Embryonic facial prominence (tissue), 1 donor: ENCODE measurements around the gene FTSJ1.

Source experiments
- DNase-seq: peaks from one replicate; pipeline ENCODE4 v3.0.0-alpha.2; 2016; ENCODE audit errors: extremely low spot score

FTSJ1 gene

GRCh38 chrX:48470110-48470832, 5.7 kb upstream of the FTSJ1 start, which contains the start of gene SLC38A5:
SLC38A5 (minus strand) TSS chrX:48470260; CDS start chrX:48467924, 2,336 bp downstream.
- DNase-seq: no peak

DNA sequence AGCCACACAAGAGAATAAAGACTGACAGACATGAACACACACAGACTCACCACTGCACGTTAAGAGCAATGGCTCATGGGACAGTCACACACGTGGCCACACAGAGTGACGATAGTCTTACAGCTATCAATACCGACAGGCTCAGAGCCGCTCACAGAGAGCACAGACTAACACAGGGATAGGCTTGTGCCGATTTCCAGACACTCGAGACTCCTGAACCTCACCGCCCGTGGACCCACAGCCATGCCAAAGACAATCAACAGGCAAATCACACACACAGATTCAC, 5.2 kb upstream of the FTSJ1 start:
- DNase-seq: no peak

DNA sequence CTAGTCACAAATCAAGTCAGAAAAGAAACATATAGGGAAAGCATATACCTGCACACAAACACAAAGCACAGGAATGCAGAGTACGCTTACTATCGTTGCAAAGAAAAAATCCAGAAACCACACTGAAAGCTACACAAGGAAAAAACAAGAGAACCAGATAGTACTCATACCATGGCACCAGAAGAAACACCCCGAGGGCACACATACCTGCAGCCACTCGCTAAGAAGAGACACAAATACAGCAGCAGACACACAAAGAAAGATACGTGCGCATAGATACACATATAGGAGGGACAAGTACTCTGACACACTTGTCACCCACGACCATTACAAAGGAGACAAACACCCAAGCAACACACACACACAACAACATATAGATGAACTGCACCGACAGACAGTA, 4.5 kb upstream of the FTSJ1 start:
- no peak for DNase-seq

- DNase-seq: no peak
Observed at GRCh38 chrX:48472225-48472624, 3.8 kb upstream of the FTSJ1 start.

GRCh38 chrX:48472851-48473703, 2.9 kb upstream of the FTSJ1 start:
- no peak for DNase-seq

- no peak for DNase-seq
Observed at GRCh38 chrX:48473704-48473990, 2.4 kb upstream of the FTSJ1 start.

- DNase-seq: no peak
Observed at GRCh38 chrX:48474127-48474526, 1.9 kb upstream of the FTSJ1 start.

DNA sequence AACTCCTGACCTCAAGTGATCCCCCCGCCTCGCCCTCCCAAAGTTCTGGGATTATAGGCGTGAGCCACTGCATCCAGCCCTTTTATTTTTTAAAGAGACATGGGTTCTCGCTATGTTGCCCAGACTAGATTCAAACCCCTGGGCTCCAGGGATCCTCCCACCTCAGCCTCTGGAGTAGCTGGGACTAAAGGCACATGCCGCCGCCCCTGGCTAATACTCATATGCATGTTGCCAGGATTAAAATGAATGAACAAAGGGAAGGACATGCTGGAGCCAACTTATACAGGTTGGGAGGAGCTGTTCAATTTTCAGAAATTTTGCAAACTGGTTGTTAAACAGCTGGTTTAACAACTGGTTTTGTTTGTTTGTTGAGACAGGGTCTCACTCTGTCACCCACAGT, 1.4 kb upstream of the FTSJ1 start:
- DNase-seq: no peak

DNA sequence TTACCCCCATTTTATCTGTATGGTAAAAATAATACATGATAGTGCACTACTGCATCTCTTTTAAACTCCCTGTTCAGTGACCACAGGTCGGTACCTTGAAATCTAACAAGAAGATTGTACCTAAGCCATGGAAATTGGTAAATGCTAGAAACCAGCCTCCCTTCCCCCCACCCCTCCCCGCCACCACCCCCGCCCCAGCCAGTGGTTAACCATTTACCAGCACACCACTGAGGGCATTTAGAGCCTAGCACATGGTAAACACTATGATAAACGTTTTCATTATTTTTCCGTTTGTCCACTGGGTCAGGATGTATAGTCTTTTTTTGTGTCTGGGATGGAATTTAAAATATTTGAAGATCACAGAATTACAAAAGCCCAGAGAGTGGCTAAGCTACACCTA, 703 bp upstream of the FTSJ1 start:
- no peak for DNase-seq

DNA sequence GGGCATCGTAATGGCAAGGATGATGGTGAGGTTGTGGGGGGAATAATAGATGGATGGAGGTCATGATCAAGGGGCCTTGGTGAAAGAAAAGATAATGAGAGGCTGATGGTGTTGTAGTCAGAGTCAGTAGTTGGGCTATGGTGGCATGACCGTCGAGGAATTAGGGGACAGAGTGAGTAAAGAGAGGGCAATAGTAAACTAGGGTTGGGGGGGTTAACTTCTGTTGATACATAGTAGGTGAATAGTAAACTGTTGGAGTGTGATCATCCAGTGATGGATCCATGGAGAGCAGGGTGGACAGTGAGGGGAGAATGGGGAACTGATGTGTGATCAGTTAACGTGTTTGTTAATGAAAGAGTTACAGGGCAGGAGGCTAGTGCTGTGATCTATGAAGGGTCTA, 920 bp downstream of the FTSJ1 start:
- DNase-seq: no peak

- DNase-seq: no peak
Observed at GRCh38 chrX:48477960-48478755, 2.2 kb downstream of the FTSJ1 start.

DNA sequence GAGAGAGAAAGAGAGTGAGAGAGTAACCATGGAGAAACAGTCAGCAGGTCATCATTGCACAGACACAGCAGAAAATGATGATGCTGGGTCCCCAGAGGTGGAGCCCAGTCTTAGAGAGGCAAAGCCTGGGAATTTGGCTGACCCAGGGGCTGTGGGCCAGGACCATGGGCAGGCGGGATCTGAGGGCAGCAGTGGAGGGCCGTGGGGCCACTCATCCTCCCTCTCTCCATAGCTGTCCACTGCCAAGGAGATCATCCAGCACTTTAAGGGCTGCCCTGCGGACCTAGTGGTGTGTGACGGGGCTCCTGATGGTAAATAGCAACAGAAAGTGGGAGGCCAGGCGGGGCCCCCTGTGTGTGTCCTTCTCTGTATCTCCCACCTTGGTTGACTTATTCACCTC, 2.8 kb downstream of the FTSJ1 start:
- DNase-seq: no peak

GRCh38 chrX:48480142-48480541, 4.1 kb downstream of the FTSJ1 start:
- no peak for DNase-seq

DNA sequence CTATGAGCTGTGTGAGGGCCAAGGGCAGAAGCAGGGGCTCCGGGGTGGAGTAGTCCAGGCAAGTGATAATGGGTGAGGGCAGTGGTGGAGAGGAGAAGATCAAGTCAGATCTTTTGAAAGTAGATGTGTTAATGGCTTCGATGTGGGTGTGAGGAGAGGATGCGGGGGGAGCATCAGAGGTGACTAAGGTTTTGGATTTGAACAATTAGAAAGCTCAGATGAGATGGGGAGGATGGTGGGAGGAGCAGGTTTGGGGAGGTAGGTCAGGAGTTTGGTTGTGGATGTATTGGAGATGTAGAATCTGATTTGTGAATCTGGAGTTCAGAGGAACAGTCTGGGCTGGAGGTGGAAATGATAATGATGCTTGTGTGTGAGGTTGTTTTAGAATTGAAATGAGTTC, 4.6 kb downstream of the FTSJ1 start:
- no peak for DNase-seq

DNA sequence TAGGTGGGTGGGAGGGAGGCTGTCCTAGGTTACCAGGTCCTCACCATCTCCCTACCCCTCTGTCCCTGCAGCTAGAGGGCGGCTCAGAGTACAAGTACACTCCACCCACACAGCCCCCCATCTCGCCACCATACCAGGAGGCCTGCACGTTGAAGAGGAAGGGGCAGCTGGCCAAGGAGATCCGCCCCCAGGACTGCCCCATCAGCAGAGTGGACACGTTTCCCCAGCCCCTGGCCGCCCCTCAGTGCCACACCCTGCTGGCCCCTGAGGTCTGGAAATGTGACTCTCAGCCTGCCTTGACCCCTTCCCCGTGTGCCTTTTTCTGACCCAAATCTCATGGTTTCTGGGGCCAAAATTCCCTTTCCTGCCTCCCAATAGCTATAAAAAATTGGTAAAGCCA, 6.5 kb downstream of the FTSJ1 start:
- no peak for DNase-seq

DNA sequence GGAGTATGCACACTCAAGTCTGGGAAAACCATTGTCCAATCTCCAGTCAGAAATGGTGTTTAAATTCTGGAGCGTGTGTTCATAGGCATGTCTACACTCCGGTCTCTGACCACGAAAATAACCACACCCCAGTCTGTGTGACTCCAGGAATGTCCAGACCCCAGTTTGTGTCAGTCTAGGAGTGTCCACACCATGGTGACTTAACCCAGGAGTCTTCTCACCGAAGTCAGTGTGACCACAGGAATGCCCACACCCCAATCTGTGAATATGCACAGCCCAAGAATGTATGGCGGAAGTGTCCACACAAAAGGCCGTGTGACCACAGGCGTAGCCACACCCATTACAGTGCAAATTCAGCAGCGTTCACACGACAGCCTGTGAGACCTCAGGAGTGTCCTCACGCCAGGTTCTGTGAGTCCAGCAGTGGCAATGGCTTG, 11.4 kb downstream of the FTSJ1 start:
- DNase-seq: no peak

GRCh38 chrX:48488034-48488433, 12.0 kb downstream of the FTSJ1 start:
- DNase-seq: no peak

GRCh38 chrX:48489296-48489695, 13.3 kb downstream of the FTSJ1 start:
- no peak for DNase-seq

DNA sequence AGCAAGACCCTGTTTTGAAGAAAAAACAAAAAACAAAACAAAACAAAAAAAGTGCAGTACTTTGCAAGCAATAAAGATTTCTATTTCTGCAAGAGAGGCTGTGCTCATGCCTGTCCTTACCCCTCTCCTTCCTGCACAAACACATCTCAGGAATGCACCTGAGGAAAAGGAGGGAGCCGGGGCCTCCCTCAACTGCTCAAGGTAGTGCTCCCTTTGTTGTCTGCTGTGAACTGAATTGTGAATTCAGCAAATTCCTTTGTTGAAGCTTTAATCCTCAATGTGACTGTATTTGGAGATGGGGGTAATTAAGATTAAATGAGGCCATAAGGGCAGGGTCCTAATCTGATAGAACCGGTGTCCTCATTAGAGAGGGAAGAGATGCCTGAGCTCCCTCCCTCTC, 13.9 kb downstream of the FTSJ1 start:
- no peak for DNase-seq

GRCh38 chrX:48490661-48491060, 14.7 kb downstream of the FTSJ1 start:
- no peak for DNase-seq

- no peak for DNase-seq
Observed at GRCh38 chrX:48491809-48492208, 15.8 kb downstream of the FTSJ1 start.

- DNase-seq: no peak
Observed at GRCh38 chrX:48492293-48492910, 16.4 kb downstream of the FTSJ1 start.
